Osteocyte (in vitro differentiated cells): ENCODE results near the gene STC2. TPM values are rescaled to one million over a fixed set of nuclear protein-coding genes. Genes with fewer than 3 reads are reported as not detected.
A peak's percentile ranks its signal among the peaks of the same experiment; 100 is the strongest.

Experiments
- DNase-seq: peaks from one replicate; pipeline ENCODE4 v3.0.0; 2021; ENCODE audit warnings: mixed read lengths; ENCODE audit not compliant: unreplicated experiment; ENCODE audit errors: extremely low spot score
- H3K27ac Mint-ChIP-seq: one replicate; pipeline ENCODE4 v1.8.0; 2021; ENCODE audit warnings: mild to moderate bottlenecking, mixed read lengths; ENCODE audit not compliant: unreplicated experiment
- H3K27me3 Mint-ChIP-seq: one replicate; pipeline ENCODE4 v1.8.0; 2021; ENCODE audit warnings: mixed read lengths; ENCODE audit not compliant: unreplicated experiment
- H3K36me3 Mint-ChIP-seq: one replicate; pipeline ENCODE4 v1.8.0; 2021; ENCODE audit warnings: mixed read lengths; ENCODE audit not compliant: unreplicated experiment
- H3K4me1 Mint-ChIP-seq: one replicate; pipeline ENCODE4 v1.8.0; 2021; ENCODE audit warnings: mixed read lengths; ENCODE audit not compliant: unreplicated experiment
- H3K4me3 Mint-ChIP-seq: one replicate; pipeline ENCODE4 v1.8.0; 2021; ENCODE audit warnings: mild to moderate bottlenecking, moderate library complexity, mixed read lengths; ENCODE audit not compliant: unreplicated experiment
- H3K9me3 Mint-ChIP-seq: one replicate; pipeline ENCODE4 v1.8.0; 2021; ENCODE audit warnings: mixed read lengths; ENCODE audit not compliant: unreplicated experiment
- CTCF ChIP-seq: fragments of 200-600 bp; sonication (generic); IDR thresholded peaks from 2 replicates; pipeline ENCODE4 v1.5.0; 2021; ENCODE audit warnings: antibody characterized with exemption, mild to moderate bottlenecking, moderate library complexity
- total RNA-seq: library from RNA; stranded (reverse); gene quantifications from 2 replicates; pipeline ENCODE4 v1.2.1, GENCODE V29; 2021

Gene STC2
- total RNA-seq, 1 donor from 2014 or later = 334 TPM

- DNase-seq = no peak
- Mint-ChIP-seq H3K9me3 (no peaks in the 10 kb centered on the region), H3K27ac (no peak overlapping the region), H3K27me3 (peaks cover 15% of the 10 kb centered on the region), H3K36me3 (no peaks in the 10 kb centered on the region), H3K4me3 (peak overlapping the region; percentile 47), H3K4me1 (peaks cover 13% of the 10 kb centered on the region)
- TF ChIP-seq CTCF = no peak
Measured at GRCh38 chr5:173282916-173283315, 45.3 kb downstream of the STC2 start.

GRCh38 chr5:173281910-173282309 lies 46.3 kb downstream of the STC2 start:
- no peak overlapping the region for H3K4me3 Mint-ChIP-seq
- no peak for DNase-seq
- no peak overlapping the region for H3K27ac Mint-ChIP-seq
- no peaks in the 10 kb centered on the region for H3K36me3 Mint-ChIP-seq
- H3K9me3 Mint-ChIP-seq = no peaks in the 10 kb centered on the region
- peak; percentile 59 for TF ChIP-seq CTCF
- H3K27me3 Mint-ChIP-seq = peaks cover 14% of the 10 kb centered on the region
- peaks cover 13% of the 10 kb centered on the region for H3K4me1 Mint-ChIP-seq

- H3K36me3 Mint-ChIP-seq = no peaks in the 10 kb centered on the region
- no peak for TF ChIP-seq CTCF
- no peak overlapping the region for H3K4me3 Mint-ChIP-seq
- DNase-seq = no peak
- H3K27me3 Mint-ChIP-seq = peaks cover 37% of the 10 kb centered on the region
- H3K27ac Mint-ChIP-seq = no peak overlapping the region
- H3K4me1 Mint-ChIP-seq = peaks cover 9% of the 10 kb centered on the region
- H3K9me3 Mint-ChIP-seq = peaks cover 6% of the 10 kb centered on the region
Measured at GRCh38 chr5:173279166-173279565, 49.0 kb downstream of the STC2 start.

GRCh38 chr5:173278641-173279040 lies 49.6 kb downstream of the STC2 start:
- peaks cover 40% of the 10 kb centered on the region for H3K27me3 Mint-ChIP-seq
- no peak overlapping the region for H3K4me3 Mint-ChIP-seq
- no peak for DNase-seq
- H3K4me1 Mint-ChIP-seq = peaks cover 9% of the 10 kb centered on the region
- TF ChIP-seq CTCF = no peak
- peaks cover 6% of the 10 kb centered on the region for H3K9me3 Mint-ChIP-seq
- no peaks in the 10 kb centered on the region for H3K36me3 Mint-ChIP-seq
- H3K27ac Mint-ChIP-seq = no peak overlapping the region

GRCh38 chr5:173278172-173278571 lies 50.0 kb downstream of the STC2 start:
- no peaks in the 10 kb centered on the region for H3K36me3 Mint-ChIP-seq
- DNase-seq = no peak

More at GRCh38 chr5:173278172-173278571, 50.0 kb downstream of the STC2 start:
- Mint-ChIP-seq H3K4me3 (no peak overlapping the region), H3K4me1 (peaks cover 4% of the 10 kb centered on the region), H3K27ac (no peak overlapping the region), H3K27me3 (peaks cover 41% of the 10 kb centered on the region), H3K9me3 (peaks cover 6% of the 10 kb centered on the region)
- no peak for TF ChIP-seq CTCF
